ENCODE data around the gene SMARCA2.

GRCh38 chr9:2192356-2192979 lies 177.3 kb downstream of the SMARCA2 start:
- TF ChIP-seq POLR2AphosphoS5 (IDR thresholded peaks at IDR 0.05; ENCODE audit: low read depth, low read length) (no peak), REST (IDR thresholded peaks at IDR 0.05; ENCODE audit: insufficient read depth in 1 of 2, low read depth in 2 of 2, low read length in 2 of 2) (no peak), SIN3A (IDR thresholded peaks at IDR 0.05; ENCODE audit: borderline replicate concordance, insufficient read depth, low read length) (no peak)
